CD4-positive, alpha-beta T cell treated with Interleukin-4 for 4 hours (primary cell): ENCODE results near the gene TNFRSF4.
A peak's percentile ranks its signal among the peaks of the same experiment; 100 is the strongest.
"Not testable (repeated sequence)": the region's sequence is repeated elsewhere in the genome, so short reads cannot be mapped to it uniquely, and the experiment has no call there.

Source experiments
- DNase-seq: peaks from one replicate; pipeline ENCODE4 v3.0.0-alpha.2; 2020

Gene TNFRSF4

GRCh38 chr1:1200876-1201810 is 12.8 kb downstream of the TNFRSF4 start:
- DNase-seq, result peak; percentile 86

- DNase-seq, result no peak
Observed at GRCh38 chr1:1199961-1200875, 13.7 kb downstream of the TNFRSF4 start.

GRCh38 chr1:1199141-1199960 is 14.6 kb downstream of the TNFRSF4 start:
- DNase-seq, result no peak

- no peak for DNase-seq
Observed at GRCh38 chr1:1198423-1199140, 15.4 kb downstream of the TNFRSF4 start.

- DNase-seq, result no peak
Observed at GRCh38 chr1:1197551-1198422, 16.2 kb downstream of the TNFRSF4 start.

GRCh38 chr1:1197188-1197500 is 16.8 kb downstream of the TNFRSF4 start:
- no peak for DNase-seq

GRCh38 chr1:1196431-1197187 is 17.3 kb downstream of the TNFRSF4 start:
- no peak for DNase-seq

GRCh38 chr1:1195726-1196125 is 18.2 kb downstream of the TNFRSF4 start:
- DNase-seq, result not testable (repeated sequence)

GRCh38 chr1:1194723-1195122 is 19.2 kb downstream of the TNFRSF4 start:
- no peak for DNase-seq

- no peak for DNase-seq
Observed at GRCh38 chr1:1191734-1192133, 22.2 kb downstream of the TNFRSF4 start.

- no peak for DNase-seq
Observed at GRCh38 chr1:1189111-1189510, 24.8 kb downstream of the TNFRSF4 start.

GRCh38 chr1:1187938-1188337 is 26.0 kb downstream of the TNFRSF4 start:
- no peak for DNase-seq

GRCh38 chr1:1185101-1185765 is 28.7 kb downstream of the TNFRSF4 start:
- DNase-seq, result no peak

GRCh38 chr1:1183833-1184775 is 29.8 kb downstream of the TNFRSF4 start:
- no peak for DNase-seq

GRCh38 chr1:1183221-1183747 is 30.7 kb downstream of the TNFRSF4 start:
- no peak for DNase-seq

- DNase-seq, result no peak
Observed at GRCh38 chr1:1182491-1183220, 31.3 kb downstream of the TNFRSF4 start.

GRCh38 chr1:1181938-1182410 is 32.0 kb downstream of the TNFRSF4 start:
- no peak for DNase-seq
